Measurements from ENCODE around the gene ECE2.

Gene ECE2

DNA sequence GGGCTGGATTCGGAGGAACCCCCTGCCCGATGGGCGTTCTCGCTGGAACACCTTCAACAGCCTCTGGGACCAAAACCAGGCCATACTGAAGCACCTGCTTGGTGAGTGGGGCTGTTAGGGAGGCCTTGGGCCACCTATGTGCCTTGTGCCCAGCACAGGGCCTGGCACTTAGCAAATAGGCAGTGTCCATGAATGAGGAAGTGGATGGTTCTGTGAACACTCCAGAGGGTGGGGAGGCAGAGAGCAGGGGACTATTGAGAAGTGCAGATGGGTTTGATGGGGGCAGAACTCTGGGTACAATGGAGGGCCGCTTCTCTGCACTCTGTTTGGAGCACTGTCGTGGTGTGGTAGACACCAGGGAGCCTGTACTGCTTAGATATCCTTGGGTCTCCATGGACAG, 1.5 kb downstream of the ECE2 start:
- DNase-seq: no peak

DNA sequence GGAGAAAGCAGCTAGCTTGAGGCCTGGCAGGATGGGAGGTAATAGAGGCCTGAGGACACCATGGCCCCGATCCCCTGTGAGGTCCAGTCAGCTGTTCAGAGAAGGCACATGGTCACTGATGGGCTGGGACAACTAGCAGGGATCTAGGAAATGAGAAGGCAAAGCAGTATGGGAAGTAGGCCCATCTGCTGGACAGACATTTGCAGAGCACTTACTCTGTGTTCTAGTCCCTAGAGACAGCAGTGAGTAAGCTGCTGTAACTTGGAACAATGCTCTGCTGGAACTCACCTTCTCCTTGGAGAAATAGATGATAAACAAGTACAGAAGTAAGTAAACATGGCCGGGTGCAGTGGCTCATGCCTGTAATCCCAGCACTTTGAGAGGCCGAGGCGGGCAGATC, 7.1 kb downstream of the ECE2 start:
- DNase-seq: no peak

DNA sequence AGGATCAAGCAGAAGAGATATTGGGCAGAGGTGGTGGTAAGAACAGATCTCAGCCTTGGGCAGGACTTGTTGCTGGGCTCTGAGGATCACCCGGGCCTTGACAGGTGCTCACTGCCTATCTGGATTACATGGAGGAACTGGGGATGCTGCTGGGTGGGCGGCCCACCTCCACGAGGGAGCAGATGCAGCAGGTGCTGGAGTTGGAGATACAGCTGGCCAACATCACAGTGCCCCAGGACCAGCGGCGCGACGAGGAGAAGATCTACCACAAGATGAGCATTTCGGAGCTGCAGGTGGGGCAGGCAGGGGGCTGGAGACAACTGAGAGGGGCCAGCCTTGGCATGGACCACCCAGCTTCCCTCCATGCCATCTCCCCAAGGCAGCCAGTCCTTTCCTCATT, 7.9 kb downstream of the ECE2 start:
- DNase-seq: no peak

DNA sequence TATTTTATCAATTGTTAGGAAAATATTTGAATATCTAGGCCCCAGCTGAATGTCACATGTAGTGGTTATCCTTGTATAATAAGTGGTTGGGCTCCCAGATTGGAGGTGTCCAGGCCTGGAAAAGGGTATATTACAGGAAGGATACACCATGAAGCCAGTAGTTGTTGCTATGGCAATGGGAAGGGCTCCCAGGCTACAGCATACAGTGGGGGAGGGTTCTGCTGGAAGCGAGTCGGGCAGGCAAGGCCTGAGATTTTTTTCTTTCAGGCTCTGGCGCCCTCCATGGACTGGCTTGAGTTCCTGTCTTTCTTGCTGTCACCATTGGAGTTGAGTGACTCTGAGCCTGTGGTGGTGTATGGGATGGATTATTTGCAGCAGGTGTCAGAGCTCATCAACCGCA, 8.9 kb downstream of the ECE2 start:
- peak; percentile 88 for DNase-seq

DNA sequence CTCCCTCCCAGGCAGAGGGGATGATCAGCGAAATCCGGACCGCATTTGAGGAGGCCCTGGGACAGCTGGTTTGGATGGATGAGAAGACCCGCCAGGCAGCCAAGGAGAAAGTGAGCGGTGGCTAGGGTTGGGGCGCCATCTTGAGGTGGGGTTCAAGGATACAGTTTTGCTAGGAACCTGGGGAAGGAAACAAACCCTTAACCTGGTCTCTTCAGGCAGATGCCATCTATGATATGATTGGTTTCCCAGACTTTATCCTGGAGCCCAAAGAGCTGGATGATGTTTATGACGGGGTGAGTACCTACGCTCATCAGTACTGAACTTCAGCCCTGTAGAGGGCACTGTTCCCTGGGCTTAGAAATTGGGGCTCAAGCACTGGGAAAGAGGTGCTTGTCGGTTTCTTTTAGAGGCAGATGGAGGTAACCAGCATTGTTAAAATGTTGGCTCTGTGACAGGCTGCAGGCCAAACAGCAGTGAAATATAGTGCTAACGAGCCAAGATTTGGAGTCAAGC, 13.7 kb downstream of the ECE2 start:
- peak; percentile 85 for DNase-seq

DNA sequence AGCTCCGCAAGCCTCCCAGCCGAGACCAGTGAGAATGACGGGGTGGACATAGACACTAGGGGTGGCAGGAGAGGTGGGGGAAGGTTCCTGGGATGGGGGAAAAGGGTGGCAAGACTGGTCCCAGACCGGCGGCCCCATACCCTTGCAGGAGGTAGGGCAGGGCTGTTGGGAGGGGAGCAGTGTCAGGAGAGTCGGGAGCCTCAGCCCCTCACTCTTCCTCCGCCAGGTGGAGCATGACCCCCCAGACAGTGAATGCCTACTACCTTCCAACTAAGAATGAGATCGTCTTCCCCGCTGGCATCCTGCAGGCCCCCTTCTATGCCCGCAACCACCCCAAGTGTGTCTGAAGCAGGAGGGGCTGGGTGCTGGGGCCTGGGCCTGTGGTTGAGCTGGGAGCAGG, 14.5 kb downstream of the ECE2 start:
- DNase-seq: no peak

DNA sequence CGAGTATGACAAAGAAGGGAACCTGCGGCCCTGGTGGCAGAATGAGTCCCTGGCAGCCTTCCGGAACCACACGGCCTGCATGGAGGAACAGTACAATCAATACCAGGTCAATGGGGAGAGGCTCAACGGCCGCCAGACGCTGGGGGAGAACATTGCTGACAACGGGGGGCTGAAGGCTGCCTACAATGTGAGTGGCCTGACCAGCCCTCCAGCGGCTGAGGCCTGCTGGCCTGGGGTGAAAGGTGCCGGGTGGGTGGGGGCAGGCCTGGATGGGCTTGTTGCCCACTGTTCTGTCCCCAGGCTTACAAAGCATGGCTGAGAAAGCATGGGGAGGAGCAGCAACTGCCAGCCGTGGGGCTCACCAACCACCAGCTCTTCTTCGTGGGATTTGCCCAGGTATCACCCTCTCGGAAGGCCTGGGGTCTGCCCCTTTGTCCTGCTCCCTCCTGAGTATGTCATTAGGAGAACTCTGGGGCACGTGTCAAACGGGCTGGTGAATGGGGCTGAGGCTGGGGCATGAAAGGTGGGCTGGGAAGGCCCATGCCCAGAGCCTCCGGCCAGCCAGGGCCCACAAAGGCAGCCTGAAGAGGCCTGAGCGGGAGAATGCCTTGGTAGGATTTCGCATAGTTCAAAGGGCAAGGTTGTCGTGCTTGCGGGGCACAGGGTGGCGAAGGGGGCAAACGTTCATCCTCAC, 15.4 kb downstream of the ECE2 start:
- no peak for DNase-seq

DNA sequence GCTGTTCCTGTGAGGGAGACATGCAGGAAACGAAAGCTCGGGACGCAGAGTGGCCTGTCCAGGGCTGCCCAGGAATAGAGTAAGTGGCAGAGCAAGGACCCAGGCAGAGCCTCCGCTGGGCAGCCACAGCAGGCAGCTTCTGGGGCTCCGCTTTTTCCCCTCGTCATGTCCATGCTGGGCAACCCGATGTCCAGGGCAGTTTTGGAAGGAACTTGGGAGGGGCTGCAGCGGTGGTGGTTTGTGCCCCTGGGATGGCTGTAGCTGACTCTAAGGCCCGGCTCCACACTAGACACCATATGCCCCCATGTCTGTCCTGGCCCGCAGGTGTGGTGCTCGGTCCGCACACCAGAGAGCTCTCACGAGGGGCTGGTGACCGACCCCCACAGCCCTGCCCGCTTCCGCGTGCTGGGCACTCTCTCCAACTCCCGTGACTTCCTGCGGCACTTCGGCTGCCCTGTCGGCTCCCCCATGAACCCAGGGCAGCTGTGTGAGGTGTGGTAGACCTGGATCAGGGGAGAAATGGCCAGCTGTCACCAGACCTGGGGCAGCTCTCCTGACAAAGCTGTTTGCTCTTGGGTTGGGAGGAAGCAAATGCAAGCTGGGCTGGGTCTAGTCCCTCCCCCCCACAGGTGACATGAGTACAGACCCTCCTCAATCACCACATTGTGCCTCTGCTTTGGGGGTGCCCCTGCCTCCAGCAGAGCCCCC, 16.1 kb downstream of the ECE2 start:
- no peak for DNase-seq

DNA sequence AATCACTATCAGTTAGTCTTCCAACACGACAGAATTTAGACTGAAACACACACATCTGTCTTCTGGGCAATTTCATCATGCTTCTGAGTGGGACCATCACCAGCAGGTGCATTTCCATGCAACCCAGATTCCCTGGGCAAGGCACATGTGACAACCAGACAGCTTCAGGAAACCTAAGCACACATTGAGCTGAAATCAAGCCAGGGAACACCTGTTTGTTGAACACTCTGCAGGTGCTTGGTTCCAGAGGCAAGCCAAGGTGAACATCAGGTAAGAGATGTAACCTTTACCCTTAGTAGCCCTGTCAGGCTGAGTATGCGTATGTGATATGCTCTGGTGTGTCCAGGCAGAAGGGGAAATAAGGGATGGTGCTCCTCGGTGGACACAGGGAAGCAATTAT, 19.9 kb downstream of the ECE2 start:
- no peak for DNase-seq

DNA sequence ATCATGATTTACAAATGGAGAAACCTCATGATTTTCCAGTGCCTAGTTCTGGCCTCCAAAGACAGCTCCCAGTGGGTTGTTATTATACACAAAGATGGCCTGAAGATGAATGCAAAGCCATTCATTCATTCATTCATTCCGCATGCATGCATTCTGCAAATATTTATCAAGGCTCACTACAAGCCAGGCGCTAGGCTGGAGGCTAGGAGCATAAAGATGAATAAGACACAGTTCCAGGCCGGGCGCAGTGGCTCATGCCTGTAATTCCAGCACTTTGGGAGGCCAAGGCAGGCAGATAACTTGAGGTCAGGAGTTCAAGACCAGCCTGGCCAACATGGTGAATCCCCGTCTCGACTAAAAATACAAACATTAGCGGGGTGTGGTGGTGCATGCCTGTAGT, 20.8 kb downstream of the ECE2 start:
- DNase-seq: no peak

DNA sequence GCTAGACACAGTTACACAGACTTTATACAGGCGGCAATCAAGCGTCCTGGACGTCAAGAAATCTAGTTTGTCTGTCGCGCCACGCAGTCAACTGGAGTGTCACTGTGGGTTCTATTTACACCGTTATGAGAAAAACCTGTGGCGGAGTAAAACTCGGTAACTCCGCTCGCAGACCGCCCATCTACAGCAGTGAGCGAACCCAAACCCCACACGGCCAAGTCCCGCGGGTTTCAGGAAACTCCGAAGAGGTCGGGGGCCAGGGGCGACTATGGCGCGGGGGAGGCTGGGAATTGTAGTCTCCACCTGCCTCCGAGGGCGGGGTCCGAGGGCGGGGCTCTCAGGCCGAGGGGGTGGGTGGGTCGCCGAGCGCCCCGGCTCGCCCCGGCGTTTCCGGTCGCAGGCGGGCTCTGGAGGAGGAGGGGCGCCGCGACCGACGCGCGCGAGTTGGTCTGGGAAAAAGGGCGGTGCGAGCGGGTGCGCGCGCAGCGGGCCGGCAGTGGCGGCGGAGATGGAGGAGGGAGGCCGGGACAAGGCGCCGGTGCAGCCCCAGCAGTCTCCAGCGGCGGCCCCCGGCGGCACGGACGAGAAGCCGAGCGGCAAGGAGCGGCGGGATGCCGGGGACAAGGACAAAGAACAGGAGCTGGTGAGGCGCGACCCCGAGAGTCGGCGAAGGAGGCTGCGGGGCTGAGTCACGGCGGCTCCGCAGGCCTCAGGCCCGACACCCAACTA, 23.1 kb downstream of the ECE2 start, which contains the start of gene PSMD2:
PSMD2 (plus strand) TSS at position 483 of the 729 bp plus-strand sequence; CDS start at position 509, 26 bp downstream.
- peak; percentile 99 for DNase-seq

DNA sequence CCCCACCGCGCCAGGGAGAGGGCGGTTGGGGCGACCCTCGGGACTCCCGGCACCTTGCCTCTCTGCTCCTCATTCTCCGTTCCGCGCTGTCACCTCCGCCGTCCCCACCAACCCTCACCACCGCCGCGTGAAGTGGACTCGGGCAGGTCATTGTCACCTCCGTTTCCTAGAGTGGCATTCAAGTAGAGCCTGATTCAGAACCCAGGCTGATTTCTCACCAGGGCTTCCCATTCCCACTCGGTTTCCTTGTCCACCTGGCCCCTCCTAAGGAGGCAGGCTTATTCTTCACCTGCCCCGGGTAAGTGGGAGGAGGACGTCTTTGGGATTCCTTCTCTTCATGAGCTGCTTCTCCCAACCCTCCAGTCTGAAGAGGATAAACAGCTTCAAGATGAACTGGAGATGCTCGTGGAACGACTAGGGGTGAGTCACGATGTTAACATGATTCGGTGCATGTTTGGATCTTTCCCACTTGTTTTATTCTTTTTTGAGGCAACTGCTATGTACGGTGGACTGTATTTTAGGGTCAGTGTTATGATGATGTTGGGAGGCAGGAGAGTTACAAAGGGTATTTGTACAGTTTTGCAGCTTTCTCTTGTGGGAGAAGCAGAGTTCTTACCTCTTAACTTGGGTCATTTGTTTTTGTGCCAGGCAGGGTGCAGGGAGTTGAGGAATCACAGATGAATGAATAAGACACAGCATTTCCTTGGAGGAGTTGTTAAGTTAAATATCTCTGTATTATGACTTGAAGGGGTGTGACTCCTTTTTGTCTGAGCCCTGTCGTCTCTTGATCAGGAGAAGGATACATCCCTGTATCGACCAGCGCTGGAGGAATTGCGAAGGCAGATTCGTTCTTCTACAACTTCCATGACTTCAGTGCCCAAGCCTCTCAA, 23.9 kb downstream of the ECE2 start:
- DNase-seq: no peak

DNA sequence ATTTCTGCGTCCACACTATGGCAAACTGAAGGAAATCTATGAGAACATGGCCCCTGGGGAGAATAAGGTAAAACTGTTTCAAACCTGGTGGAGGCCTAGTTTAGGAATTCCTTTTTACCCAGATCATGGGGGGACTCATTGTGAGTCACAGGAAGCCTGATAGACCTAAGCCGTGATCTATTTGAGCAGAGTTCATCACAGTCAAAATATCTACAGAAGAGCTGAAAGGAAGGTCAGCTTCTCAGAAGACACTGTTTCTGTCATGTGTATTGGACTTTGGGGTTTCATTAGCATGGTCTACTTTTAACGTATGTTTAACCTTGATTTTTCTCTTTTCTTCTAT, 24.5 kb downstream of the ECE2 start:
- no peak for DNase-seq

DNA sequence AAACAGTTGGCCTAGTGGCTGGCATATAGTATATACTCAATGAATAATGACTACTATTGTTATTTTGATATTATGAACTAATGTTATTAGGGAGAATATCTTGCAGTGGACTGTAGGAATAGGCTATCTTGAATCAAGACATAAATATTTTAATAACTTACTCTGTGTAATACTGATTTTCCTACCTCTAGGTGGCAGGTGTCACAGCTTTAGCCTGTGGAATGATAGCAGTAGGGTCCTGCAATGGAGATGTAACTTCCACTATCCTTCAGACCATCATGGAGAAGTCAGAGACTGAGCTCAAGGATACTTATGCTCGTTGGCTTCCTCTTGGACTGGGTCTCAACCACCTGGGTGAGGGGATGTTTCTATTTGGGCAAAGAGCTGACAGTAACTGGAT, 29.8 kb downstream of the ECE2 start:
- DNase-seq: no peak

DNA sequence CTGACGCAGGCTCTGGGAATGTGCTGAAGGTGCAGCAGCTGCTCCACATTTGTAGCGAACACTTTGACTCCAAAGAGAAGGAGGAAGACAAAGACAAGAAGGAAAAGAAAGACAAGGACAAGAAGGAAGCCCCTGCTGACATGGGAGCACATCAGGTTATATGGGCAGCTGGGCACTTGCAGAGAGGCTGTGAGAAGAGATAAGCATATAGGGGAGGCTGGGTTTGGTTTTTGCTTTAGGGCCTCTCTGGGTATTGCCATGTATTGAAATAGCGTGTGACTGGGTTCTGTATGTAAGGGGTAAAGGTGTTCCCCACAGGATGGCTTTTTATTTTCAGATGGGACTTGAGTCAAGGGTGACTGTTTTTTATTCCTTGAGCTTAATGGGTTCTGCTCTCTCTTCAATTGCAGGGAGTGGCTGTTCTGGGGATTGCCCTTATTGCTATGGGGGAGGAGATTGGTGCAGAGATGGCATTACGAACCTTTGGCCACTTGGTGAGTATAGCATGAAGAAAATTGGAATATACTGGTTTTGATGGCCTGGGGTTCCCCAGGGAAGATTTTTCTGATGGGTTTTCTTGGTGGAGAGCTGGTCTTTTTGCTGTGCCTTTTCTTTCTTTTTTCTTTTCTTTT, 30.6 kb downstream of the ECE2 start:
- DNase-seq: no peak

DNA sequence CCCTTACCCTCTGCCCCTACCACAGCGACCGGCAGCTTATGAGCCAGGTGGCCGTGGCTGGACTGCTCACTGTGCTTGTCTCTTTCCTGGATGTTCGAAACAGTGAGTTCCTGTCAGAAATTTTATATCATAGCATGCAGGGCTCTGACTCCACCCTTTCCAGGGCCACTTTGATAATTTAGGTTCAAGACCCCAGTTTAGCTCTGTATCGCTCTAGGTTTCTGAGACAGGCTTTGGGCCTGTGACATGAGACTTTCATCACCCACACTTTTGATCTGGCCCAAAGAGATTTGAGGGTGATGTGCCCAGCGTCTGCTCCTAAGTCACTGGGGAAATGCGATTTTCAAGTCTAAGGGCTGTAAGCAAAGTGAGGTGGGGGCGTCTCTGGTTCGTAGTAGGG, 32.1 kb downstream of the ECE2 start:
- no peak for DNase-seq

DNA sequence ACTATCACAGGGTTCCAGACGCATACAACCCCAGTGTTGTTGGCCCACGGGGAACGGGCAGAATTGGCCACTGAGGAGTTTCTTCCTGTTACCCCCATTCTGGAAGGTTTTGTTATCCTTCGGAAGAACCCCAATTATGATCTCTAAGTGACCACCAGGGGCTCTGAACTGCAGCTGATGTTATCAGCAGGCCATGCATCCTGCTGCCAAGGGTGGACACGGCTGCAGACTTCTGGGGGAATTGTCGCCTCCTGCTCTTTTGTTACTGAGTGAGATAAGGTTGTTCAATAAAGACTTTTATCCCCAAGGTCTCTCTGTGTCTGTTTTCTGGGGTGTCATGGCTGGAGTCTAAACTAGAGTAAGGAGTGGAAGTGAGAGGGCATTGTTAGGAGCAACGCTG, 32.9 kb downstream of the ECE2 start:
- DNase-seq: no peak

DNA sequence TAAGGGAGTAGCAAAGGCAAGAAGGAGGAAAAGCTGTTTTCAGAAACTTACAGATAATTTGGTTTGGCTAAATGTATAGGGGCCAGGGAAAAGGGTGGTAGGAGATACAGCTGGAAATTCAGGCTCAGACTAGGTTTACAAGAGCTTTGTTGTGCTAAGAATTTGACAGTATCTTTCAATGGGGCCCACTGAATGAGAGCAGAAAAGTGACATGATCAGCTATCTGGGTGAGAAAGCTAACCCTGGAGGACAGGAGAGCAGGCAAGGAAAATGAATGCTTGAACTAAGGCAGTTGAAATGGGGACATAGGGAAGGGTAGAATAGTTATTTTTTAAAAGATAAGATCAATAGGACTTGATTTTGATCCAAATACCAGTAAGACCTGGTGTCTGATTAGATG, 35.8 kb downstream of the ECE2 start:
- no peak for DNase-seq

DNA sequence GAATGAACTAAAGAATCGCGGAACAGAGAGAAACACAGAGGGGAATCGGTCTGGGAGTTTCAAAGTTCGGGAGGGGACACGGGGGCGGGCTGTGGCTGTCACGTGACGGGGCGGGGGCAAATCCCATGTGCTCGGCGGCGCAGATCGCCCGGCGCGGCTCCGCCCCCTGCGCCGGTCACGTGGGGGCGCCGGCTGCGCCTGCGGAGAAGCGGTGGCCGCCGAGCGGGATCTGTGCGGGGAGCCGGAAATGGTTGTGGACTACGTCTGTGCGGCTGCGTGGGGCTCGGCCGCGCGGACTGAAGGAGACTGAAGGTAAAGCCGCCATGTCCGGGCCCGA, 38.5 kb downstream of the ECE2 start, which contains the start of gene EIF4G1:
EIF4G1 (plus strand) TSS at position 244 of the 337 bp plus-strand sequence. CDS start 1,191 bp downstream, outside the sequence.
- peak; percentile 97 for DNase-seq

DNA sequence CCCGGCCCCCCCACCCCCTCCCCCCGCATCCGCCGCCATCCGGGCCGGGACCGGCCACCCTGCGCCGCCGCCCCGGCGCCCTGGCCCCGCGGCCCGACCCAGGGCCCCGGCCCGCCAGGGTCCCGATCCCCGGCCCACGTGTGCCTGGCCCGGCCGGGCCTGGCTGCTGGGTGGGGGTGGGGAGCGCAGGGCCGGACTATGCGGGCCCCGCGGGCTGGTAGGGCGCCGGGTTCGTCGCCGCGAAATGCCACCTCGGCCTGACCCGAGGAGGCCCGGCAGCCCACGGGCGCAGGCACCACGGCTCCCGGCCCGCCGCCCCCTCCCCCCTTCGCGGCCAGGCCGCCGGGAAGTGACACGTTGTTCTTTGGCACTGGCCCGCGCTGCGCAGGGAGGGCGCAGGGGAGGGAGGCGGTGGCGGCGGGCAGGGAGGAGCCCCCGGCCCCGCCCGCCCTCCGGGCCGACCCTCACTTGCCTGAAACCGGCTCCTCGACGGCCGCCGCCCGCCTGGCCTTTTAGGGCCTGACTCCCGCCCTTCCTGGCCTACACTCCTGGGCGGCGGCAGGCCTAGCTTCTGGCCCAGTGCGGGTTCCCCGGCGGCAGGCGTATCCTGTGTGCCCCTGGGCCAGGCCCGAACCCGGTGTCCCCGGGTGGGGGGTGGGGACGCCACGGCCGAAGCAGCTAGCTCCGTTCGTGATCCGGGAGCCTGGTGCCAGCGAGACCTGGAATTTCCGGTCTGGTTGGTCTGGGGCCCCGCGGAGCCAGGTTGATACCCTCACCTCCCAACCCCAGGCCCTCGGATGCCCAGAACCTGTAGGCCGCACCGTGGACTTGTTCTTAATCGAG, 39.1 kb downstream of the ECE2 start:
- DNase-seq: peak; percentile 82

DNA sequence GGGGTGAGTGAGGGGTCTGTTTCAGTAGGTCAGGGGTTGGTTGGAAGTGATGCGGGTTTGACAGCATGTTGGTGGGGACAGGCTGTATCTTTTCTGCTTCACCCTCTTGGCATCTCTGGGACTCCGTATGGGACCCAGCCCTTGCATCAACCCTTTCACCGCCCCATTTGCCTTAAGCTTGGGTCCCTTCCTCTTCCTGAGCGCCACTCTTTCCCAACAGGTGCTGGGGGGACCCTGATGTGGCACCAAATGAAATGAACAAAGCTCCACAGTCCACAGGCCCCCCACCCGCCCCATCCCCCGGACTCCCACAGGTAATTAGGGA, 39.7 kb downstream of the ECE2 start:
- no peak for DNase-seq
